Measurements from ENCODE around the gene LDLRAD2.

GRCh38 chr1:21851430-21852250, 39.6 kb downstream of the LDLRAD2 start:
- TF ChIP-seq EP300 (IDR thresholded peaks at IDR 0.05; ENCODE audit: low read depth): no peak
- no peak for TF ChIP-seq POLR2A (IDR thresholded peaks at IDR 0.05)
- TF ChIP-seq CTCF (IDR thresholded peaks at IDR 0.05): no peak
- TF ChIP-seq POLR2AphosphoS5 (IDR thresholded peaks at IDR 0.05): no peak
